Body of pancreas (tissue), 4 donors: ENCODE data around the gene E2F2.

ENCODE experiments used
- POLR2A ChIP-seq, 3 donors: fragments of 450-650 bp; IDR thresholded peaks; one replicate each; pipeline ENCODE4 v1.6.1; 2016; ENCODE audit warnings: antibody characterized with exemption in 3 of 3, mild to moderate bottlenecking in 2 of 3
- TF ChIP-seq, protein P1 (sequence below), 7 experiments: fragments of 450-650 bp in 4 of 7; fragments of 200-600 bp in 3 of 7; sonication (generic) in 3 of 7; IDR thresholded peaks; one replicate each; pipeline ENCODE4 v1.5.1; 2016 to 2019; ENCODE audit warnings: antibody characterized with exemption in 7 of 7

DNA sequence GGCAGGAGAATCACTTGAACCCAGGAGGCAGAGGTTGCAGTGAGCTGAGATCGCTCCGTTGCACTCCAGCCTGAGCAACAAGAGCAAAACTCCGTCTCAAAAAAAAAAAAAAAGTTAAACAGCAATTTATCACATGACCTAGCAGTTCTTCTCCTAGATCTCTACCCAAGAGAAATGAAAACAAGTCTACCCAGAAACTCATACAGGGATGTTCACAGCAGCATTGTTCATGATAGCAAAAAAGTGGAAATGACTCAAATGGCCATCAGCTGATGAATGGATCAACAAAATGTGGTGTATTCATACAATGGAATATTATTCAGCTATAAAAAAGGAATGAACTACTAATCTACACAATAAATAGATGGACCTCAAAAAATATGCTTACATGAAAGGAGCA, 40.4 kb upstream of the E2F2 start:
- TF ChIP-seq, protein P1, sequence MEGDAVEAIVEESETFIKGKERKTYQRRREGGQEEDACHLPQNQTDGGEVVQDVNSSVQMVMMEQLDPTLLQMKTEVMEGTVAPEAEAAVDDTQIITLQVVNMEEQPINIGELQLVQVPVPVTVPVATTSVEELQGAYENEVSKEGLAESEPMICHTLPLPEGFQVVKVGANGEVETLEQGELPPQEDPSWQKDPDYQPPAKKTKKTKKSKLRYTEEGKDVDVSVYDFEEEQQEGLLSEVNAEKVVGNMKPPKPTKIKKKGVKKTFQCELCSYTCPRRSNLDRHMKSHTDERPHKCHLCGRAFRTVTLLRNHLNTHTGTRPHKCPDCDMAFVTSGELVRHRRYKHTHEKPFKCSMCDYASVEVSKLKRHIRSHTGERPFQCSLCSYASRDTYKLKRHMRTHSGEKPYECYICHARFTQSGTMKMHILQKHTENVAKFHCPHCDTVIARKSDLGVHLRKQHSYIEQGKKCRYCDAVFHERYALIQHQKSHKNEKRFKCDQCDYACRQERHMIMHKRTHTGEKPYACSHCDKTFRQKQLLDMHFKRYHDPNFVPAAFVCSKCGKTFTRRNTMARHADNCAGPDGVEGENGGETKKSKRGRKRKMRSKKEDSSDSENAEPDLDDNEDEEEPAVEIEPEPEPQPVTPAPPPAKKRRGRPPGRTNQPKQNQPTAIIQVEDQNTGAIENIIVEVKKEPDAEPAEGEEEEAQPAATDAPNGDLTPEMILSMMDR (IDR thresholded peaks at IDR 0.05): no peak
- TF ChIP-seq POLR2A (IDR thresholded peaks at IDR 0.05): no peak
